HG03060 (cell line): Measurements from ENCODE around the gene C1orf198.

ENCODE experiments used
- ATAC-seq: cut with Tn5 transposase; IDR thresholded peaks from one replicate; pipeline ENCODE4 v1.9.1; 2021; ENCODE audit warnings: low read depth, moderate number of reproducible peaks; ENCODE audit not compliant: unreplicated experiment

C1orf198 gene

DNA sequence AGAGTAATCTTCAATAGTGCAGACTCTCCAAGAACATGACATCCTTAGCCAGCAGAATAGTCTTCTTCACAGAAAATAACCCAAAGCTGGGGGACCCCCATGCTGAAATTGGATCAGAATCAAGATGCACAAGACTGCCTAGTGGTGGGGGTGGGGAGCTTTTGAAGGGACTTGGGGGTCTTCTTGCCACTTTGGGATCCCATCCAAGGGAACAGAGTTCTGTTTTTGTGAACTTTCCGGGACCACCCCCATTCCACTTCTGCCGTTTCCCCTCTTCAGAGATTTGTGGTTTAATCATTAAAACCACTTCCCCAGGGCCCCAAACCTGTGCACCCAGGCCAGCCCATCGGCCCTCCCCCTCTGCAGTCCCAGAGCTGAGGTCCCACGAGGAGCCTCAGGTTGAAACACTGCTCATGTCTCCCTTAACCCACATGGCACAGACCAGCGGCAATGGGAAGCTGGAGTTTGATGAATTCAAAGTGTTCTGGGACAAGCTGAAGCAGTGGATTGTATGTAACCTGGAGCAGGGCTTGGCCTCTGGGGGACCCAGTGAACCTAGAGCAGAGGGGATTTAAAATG, 76.2 kb downstream of the C1orf198 start:
- no peak for ATAC-seq

GRCh38 chr1:230790026-230790425, 78.3 kb downstream of the C1orf198 start:
- no peak for ATAC-seq

DNA sequence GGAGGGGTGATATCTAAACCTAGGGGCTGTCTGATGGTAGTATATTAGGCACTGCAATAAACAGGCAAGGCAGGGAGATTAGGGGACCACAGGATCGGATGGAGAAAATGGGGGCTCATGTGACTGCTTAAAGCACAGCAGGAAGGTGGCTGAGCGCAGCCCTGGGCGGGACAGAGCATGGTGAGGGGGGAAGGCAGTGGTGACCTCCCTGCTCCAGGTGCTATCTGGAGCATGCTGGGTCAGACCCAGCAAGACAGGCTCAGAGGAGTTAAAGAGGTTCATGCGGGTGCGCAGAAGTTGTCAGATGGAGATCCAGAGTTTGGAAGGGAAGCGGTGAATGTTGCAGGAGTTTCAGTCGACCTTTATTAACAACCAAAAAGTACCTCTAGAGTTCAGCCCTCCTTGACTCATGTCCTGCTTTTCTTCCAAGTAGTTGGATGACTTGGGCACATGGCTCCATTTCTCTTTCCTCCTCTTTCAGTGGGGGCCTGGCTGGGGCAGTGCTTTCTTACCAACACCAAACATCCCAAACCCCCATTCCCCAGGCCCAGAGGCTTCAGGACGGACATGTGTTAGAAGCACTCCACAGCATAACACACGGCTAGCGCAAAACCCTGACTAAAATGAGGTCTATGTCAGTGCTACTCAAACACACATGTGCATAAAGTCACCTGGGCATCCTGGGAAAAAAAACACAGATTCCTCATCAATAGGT, 79.6 kb downstream of the C1orf198 start:
- no peak for ATAC-seq

DNA sequence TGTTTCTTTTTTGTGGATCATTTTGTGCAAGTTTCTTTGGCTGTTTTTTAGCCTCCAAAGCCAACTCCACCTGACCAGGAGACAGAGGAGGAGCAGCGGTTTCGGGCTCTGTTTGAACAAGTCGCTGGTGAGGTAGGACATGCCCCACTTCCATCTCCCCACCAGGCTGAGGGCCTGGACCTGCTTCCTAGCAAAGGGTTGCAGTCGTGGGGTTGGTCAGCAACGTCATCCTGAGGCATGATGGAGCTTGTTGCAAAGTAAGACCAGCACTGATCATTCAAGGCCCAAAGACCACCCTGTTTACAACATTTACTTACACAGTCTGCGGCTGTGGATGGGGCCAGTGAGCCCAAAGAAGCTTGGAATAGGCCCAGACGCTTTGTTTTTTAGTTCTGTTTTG, 80.8 kb downstream of the C1orf198 start:
- no peak for ATAC-seq
